A673 (cell line): ENCODE data around the gene KCNIP4.

ENCODE experiments used
- EZH2 ChIP-seq: fragments of 200-600 bp; sonication (generic); IDR thresholded peaks from 2 replicates; pipeline ENCODE4 v1.6.1; 2017; ENCODE audit warnings: borderline replicate concordance, low read depth, mild to moderate bottlenecking, mixed read lengths, antibody characterized with exemption, low read length; ENCODE audit not compliant: poor library complexity, severe bottlenecking
- TF ChIP-seq, protein P1 (sequence below): fragments of 300-800, 200-600 bp; sonication (generic); conservative IDR thresholded peaks from 2 replicates; pipeline ENCODE4 v1.5.1; 2017; ENCODE audit warnings: low read depth, mild to moderate bottlenecking, antibody characterized with exemption, low read length, moderate library complexity, mixed read lengths

DNA sequence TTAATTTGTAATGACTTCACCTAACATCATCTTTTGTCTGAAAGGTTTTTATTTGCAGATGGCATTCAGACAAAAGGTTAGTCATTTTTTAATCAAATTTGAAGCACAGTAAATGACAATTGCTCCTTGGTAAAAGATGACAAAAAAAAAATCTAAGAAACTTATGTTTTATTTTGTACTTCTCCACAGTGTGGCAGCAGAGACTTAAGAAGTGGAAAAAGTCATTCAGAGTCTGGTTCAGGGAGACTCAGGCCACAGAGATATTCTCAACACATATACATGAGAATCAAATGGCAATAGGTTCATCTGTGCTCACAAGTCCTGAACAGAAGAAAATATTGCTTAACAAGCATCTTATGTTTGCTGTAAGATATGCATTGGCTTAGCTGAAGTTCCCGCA lies 436.2 kb downstream of the KCNIP4 start:
- TF ChIP-seq, protein P1, sequence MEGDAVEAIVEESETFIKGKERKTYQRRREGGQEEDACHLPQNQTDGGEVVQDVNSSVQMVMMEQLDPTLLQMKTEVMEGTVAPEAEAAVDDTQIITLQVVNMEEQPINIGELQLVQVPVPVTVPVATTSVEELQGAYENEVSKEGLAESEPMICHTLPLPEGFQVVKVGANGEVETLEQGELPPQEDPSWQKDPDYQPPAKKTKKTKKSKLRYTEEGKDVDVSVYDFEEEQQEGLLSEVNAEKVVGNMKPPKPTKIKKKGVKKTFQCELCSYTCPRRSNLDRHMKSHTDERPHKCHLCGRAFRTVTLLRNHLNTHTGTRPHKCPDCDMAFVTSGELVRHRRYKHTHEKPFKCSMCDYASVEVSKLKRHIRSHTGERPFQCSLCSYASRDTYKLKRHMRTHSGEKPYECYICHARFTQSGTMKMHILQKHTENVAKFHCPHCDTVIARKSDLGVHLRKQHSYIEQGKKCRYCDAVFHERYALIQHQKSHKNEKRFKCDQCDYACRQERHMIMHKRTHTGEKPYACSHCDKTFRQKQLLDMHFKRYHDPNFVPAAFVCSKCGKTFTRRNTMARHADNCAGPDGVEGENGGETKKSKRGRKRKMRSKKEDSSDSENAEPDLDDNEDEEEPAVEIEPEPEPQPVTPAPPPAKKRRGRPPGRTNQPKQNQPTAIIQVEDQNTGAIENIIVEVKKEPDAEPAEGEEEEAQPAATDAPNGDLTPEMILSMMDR, result peak; percentile 52
- TF ChIP-seq EZH2, result no peak
